Neural cell (in vitro differentiated cells): ENCODE data around the gene LPP. TPM values are rescaled to one million over a fixed set of nuclear protein-coding genes. Genes with fewer than 3 reads are reported as not detected.

Experiments
- H2AFZ ChIP-seq: fragments of 200-600, 300-800 bp; sonication (generic), shearing (Covaris generic); 2 replicates; pipeline ENCODE4 v1.6.0; 2014; ENCODE audit warnings: low read depth, mild to moderate bottlenecking, antibody characterized with exemption, low read length, moderate library complexity
- H3F3A ChIP-seq: fragments of 200-600 bp; shearing (Covaris generic); 2 replicates; pipeline ENCODE4 v1.6.1; 2016; ENCODE audit warnings: mild to moderate bottlenecking, moderate library complexity, mixed read lengths, antibody characterized with exemption, low read length; ENCODE audit not compliant: insufficient read depth, poor library complexity, severe bottlenecking
- H3K27ac ChIP-seq: fragments of 200-600, 300-800 bp; sonication (generic), shearing (Covaris generic); 2 replicates; pipeline ENCODE4 v1.5.1; 2014; ENCODE audit warnings: mild to moderate bottlenecking, low read length, moderate library complexity
- H3K27me3 ChIP-seq: fragments of 300-800, 200-600 bp; sonication (generic), shearing (Covaris generic); 2 replicates; pipeline ENCODE4 v1.6.0; 2014; ENCODE audit warnings: mild to moderate bottlenecking, low read depth, low read length, moderate library complexity; ENCODE audit not compliant: insufficient read depth
- H3K36me3 ChIP-seq: fragments of 300-800, 200-600 bp; sonication (generic), shearing (Covaris generic); 2 replicates; pipeline ENCODE4 v1.5.1; 2014; ENCODE audit warnings: mild to moderate bottlenecking, antibody characterized with exemption, low read length, moderate library complexity; ENCODE audit not compliant: insufficient read depth
- H3K4me2 ChIP-seq: fragments of 300-800, 200-600 bp; sonication (generic), shearing (Covaris generic); 2 replicates; pipeline ENCODE4 v1.6.0; 2014; ENCODE audit warnings: mild to moderate bottlenecking, low read length
- H3K4me3 ChIP-seq: fragments of 300-800, 200-600 bp; sonication (generic), shearing (Covaris generic); 2 replicates; pipeline ENCODE4 v1.5.1; 2014; ENCODE audit warnings: mild to moderate bottlenecking, low read length, moderate library complexity
- H3K79me2 ChIP-seq: fragments of 200-600 bp; shearing (Covaris generic); replicated peaks from 2 replicates; pipeline ENCODE4 v1.6.0; 2014; ENCODE audit warnings: mild to moderate bottlenecking, low read length, moderate library complexity; ENCODE audit not compliant: insufficient read depth
- H3K9ac ChIP-seq: fragments of 300-800, 200-600 bp; sonication (generic), shearing (Covaris generic); 2 replicates; pipeline ENCODE4 v1.6.1; 2016; ENCODE audit warnings: mild to moderate bottlenecking, low read length, mixed read lengths
- H3K9me2 ChIP-seq: fragments of 200-600 bp; shearing (Covaris generic); 2 replicates; pipeline ENCODE4 v1.6.1; 2016; ENCODE audit warnings: mild to moderate bottlenecking, low read length, mixed read lengths; ENCODE audit not compliant: insufficient read depth
- H3K9me3 ChIP-seq: fragments of 200-600, 300-800 bp; sonication (generic), shearing (Covaris generic); 2 replicates; pipeline ENCODE4 v1.6.1; 2016; ENCODE audit warnings: mild to moderate bottlenecking, mixed run types, low read length, moderate library complexity, mixed read lengths
- H4K20me1 ChIP-seq: fragments of 200-600 bp; shearing (Covaris generic); 2 replicates; pipeline ENCODE4 v1.6.1; 2016; ENCODE audit warnings: mild to moderate bottlenecking, mixed run types; ENCODE audit not compliant: insufficient read depth
- EP300 ChIP-seq: fragments of 450-650 bp; conservative IDR thresholded peaks from 2 replicates; pipeline ENCODE4 v1.6.1; 2014; ENCODE audit warnings: antibody characterized with exemption, mild to moderate bottlenecking, moderate library complexity; ENCODE audit not compliant: poor library complexity, severe bottlenecking
- EZH2 ChIP-seq: fragments of 200-600, 300-800 bp; shearing (Covaris generic), sonication (generic); IDR thresholded peaks from 2 replicates; pipeline ENCODE4 v1.6.1; 2014; ENCODE audit warnings: antibody characterized with exemption, low read length, borderline replicate concordance, mild to moderate bottlenecking; ENCODE audit not compliant: insufficient read depth, poor library complexity, severe bottlenecking
- MXI1 ChIP-seq: fragments of 450-650 bp; conservative IDR thresholded peaks from 2 replicates; pipeline ENCODE4 v1.6.1; 2014; ENCODE audit warnings: antibody characterized with exemption, mild to moderate bottlenecking; ENCODE audit not compliant: poor library complexity, severe bottlenecking
- POLR2AphosphoS5 ChIP-seq: IDR thresholded peaks from 2 replicates; pipeline ENCODE4 v1.6.1; 2012
- RAD21 ChIP-seq: fragments of 450-650 bp; conservative IDR thresholded peaks from 2 replicates; pipeline ENCODE4 v1.6.1; 2014; ENCODE audit warnings: antibody characterized with exemption, mild to moderate bottlenecking, moderate library complexity
- SMC3 ChIP-seq: fragments of 450-650 bp; conservative IDR thresholded peaks from 2 replicates; pipeline ENCODE4 v1.6.1; 2014; ENCODE audit warnings: antibody characterized with exemption, mild to moderate bottlenecking, moderate library complexity; ENCODE audit not compliant: poor library complexity
- TAF1 ChIP-seq: IDR thresholded peaks from 2 replicates; pipeline ENCODE4 v1.6.1; 2012; ENCODE audit warnings: low read depth
- polyA plus RNA-seq: library from polyadenylated mRNA; depleted of rRNA; stranded (reverse); fragments of >200 nt; gene quantifications from 2 replicates; pipeline ENCODE4 v1.2.3, GENCODE V29; 2014
- TF ChIP-seq, protein P1 (sequence below): fragments of 450-650 bp; IDR thresholded peaks from 2 replicates; pipeline ENCODE4 v1.5.1; 2014; ENCODE audit warnings: antibody characterized with exemption, mild to moderate bottlenecking, moderate library complexity; ENCODE audit not compliant: poor library complexity, severe bottlenecking
- TF ChIP-seq, protein P2 (sequence below): IDR thresholded peaks from 2 replicates; pipeline ENCODE4 v1.6.1; 2012; ENCODE audit warnings: borderline replicate concordance

The LPP gene
- polyA plus RNA-seq, 1 donor from 2014 or later, result 3.0 TPM

DNA sequence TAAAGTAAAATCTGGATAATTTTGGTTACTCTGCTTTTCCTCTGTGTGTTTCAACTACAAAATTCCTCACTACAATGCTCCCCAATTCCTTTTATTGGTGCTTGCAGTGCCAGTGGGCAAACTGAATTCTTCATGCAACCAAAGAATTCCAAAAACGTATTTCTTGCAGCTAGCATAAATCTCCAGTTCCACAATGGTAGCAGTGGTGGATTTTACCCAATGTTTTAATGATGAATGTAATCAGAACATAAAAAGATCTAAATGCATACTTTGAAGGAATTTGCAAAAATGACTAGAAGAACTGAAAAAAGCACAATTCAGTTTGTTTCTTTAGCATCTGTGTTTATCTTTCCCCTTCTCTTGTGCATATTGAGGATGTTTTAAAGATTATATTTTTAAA, 658.2 kb downstream of the LPP start:
- Histone ChIP-seq H3F3A (no peaks in the 10 kb centered on the region), H3K79me2 (no peaks in the 10 kb centered on the region), H4K20me1 (no peaks in the 10 kb centered on the region), H3K4me3 (no peak overlapping the region), H3K27me3 (no peaks in the 10 kb centered on the region), H3K27ac (no peak overlapping the region), H3K9ac (no peak overlapping the region), H2AFZ (no peak overlapping the region), H3K9me3 (peaks cover 4% of the 10 kb centered on the region), H3K9me2 (no peaks in the 10 kb centered on the region), H3K4me2 (no peak overlapping the region), H3K36me3 (no peaks in the 10 kb centered on the region)
- TF ChIP-seq EP300 (no peak), EZH2 (no peak), TAF1 (no peak), RAD21 (no peak), POLR2AphosphoS5 (no peak), MXI1 (no peak), SMC3 (no peak)
- TF ChIP-seq, protein P1, sequence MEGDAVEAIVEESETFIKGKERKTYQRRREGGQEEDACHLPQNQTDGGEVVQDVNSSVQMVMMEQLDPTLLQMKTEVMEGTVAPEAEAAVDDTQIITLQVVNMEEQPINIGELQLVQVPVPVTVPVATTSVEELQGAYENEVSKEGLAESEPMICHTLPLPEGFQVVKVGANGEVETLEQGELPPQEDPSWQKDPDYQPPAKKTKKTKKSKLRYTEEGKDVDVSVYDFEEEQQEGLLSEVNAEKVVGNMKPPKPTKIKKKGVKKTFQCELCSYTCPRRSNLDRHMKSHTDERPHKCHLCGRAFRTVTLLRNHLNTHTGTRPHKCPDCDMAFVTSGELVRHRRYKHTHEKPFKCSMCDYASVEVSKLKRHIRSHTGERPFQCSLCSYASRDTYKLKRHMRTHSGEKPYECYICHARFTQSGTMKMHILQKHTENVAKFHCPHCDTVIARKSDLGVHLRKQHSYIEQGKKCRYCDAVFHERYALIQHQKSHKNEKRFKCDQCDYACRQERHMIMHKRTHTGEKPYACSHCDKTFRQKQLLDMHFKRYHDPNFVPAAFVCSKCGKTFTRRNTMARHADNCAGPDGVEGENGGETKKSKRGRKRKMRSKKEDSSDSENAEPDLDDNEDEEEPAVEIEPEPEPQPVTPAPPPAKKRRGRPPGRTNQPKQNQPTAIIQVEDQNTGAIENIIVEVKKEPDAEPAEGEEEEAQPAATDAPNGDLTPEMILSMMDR, result no peak
- TF ChIP-seq, protein P2, sequence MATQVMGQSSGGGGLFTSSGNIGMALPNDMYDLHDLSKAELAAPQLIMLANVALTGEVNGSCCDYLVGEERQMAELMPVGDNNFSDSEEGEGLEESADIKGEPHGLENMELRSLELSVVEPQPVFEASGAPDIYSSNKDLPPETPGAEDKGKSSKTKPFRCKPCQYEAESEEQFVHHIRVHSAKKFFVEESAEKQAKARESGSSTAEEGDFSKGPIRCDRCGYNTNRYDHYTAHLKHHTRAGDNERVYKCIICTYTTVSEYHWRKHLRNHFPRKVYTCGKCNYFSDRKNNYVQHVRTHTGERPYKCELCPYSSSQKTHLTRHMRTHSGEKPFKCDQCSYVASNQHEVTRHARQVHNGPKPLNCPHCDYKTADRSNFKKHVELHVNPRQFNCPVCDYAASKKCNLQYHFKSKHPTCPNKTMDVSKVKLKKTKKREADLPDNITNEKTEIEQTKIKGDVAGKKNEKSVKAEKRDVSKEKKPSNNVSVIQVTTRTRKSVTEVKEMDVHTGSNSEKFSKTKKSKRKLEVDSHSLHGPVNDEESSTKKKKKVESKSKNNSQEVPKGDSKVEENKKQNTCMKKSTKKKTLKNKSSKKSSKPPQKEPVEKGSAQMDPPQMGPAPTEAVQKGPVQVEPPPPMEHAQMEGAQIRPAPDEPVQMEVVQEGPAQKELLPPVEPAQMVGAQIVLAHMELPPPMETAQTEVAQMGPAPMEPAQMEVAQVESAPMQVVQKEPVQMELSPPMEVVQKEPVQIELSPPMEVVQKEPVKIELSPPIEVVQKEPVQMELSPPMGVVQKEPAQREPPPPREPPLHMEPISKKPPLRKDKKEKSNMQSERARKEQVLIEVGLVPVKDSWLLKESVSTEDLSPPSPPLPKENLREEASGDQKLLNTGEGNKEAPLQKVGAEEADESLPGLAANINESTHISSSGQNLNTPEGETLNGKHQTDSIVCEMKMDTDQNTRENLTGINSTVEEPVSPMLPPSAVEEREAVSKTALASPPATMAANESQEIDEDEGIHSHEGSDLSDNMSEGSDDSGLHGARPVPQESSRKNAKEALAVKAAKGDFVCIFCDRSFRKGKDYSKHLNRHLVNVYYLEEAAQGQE, result no peak

DNA sequence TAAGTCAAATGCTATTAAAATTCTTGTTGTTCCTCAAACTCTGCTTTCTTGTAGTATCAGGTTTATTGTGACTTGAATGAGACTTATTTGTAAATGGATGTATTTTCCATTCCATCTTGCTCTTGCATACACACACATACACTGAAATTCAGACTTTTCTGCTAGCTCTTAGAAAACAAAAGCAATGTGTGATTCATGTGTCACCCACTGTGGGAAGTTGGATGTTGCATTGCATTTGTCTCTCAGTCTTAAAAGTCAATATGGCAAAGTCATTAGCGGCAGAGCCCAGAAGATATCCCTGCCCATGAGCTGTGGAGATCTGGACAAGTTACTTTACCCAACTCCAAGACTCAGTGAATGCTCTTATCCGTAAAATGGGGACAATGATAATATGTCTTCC, 660.6 kb downstream of the LPP start:
- Histone ChIP-seq H3K36me3 (no peaks in the 10 kb centered on the region), H3K27ac (no peak overlapping the region), H2AFZ (no peak overlapping the region), H3K79me2 (no peaks in the 10 kb centered on the region), H3K9me3 (no peaks in the 10 kb centered on the region), H3K27me3 (no peaks in the 10 kb centered on the region), H3K9me2 (no peaks in the 10 kb centered on the region), H3K4me2 (no peak overlapping the region), H3F3A (no peaks in the 10 kb centered on the region), H3K4me3 (no peak overlapping the region), H4K20me1 (no peaks in the 10 kb centered on the region), H3K9ac (no peak overlapping the region)
- TF ChIP-seq POLR2AphosphoS5 (no peak), EZH2 (no peak), TAF1 (no peak)
- TF ChIP-seq, protein P2, result no peak
